ENCODE results near the gene PRSS12. TPM values are rescaled to one million over a fixed set of nuclear protein-coding genes. Genes with fewer than 3 reads are reported as not detected.
A peak's percentile ranks its signal among the peaks of the same experiment; 100 is the strongest.

The PRSS12 gene
- total and polyA plus RNA-seq, 9 donors, result 2.5 to 13.8 (median 6.5) TPM

DNA sequence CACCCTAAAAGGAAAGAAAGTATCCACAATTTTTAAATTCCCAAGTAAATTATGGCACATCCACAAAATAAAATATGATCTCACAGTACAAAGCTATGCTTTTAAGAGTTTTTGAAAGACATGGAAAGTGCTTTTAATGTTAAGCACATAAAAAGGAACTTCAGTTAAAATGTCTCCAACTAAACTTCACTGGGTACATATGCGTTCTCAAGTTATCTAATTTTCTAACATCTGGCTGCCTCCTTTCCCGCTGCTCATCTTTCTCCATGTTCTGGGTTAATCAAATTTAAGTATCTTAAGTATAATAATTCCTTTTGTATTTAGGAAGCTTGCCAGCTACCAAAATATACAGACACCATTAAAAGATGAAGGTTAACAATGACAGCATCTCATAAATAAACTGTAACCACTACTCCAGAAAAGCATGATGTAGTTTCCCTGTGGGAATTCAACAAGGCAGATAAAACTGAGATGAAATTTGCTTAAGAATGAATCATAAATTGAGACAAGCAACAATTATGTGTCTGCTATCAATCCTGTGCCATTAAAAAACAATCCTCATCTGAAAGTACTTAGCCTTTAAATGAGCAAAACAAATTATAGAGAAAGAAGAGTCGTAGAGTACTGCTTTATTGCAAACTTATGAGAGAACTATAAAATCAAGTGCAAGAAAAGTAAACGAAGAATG, 25.1 kb downstream of the PRSS12 start:
- peak; percentile 88 for DNase-seq
- no CpG with 5 or more reads among the region's 4 CpGs for WGBS (ENCODE audit: insufficient coverage)
- H3K27ac ChIP-seq (ENCODE audit: low read length), result no peak overlapping the region
- no peaks in the 10 kb centered on the region for H3K27me3 ChIP-seq (ENCODE audit: control insufficient read depth, insufficient read depth, low read length)
- no peak overlapping the region for H3K4me3 ChIP-seq (ENCODE audit: low read length)
- H3K4me1 ChIP-seq (ENCODE audit: control insufficient read depth, insufficient read depth, low read length), result no peaks in the 10 kb centered on the region
- H3K9me3 ChIP-seq (replicated peaks; ENCODE audit: control insufficient read depth, low read depth, low read length), result no peaks in the 10 kb centered on the region
- H3K36me3 ChIP-seq (ENCODE audit: control insufficient read depth, insufficient read depth, low read length), result no peaks in the 10 kb centered on the region

GRCh38 chr4:118326585-118326984, 26.2 kb downstream of the PRSS12 start:
- no peak for DNase-seq
- Histone ChIP-seq H3K27me3 (ENCODE audit: control insufficient read depth, insufficient read depth, low read length) (no peaks in the 10 kb centered on the region), H3K9me3 (replicated peaks; ENCODE audit: control insufficient read depth, low read depth, low read length) (no peaks in the 10 kb centered on the region), H3K27ac (ENCODE audit: low read length) (no peak overlapping the region), H3K4me3 (ENCODE audit: low read length) (no peak overlapping the region), H3K4me1 (ENCODE audit: control insufficient read depth, insufficient read depth, low read length) (no peaks in the 10 kb centered on the region), H3K36me3 (ENCODE audit: control insufficient read depth, insufficient read depth, low read length) (no peaks in the 10 kb centered on the region)
- WGBS (ENCODE audit: insufficient coverage), result no CpG with 5 or more reads among the region's 2 CpGs

DNA sequence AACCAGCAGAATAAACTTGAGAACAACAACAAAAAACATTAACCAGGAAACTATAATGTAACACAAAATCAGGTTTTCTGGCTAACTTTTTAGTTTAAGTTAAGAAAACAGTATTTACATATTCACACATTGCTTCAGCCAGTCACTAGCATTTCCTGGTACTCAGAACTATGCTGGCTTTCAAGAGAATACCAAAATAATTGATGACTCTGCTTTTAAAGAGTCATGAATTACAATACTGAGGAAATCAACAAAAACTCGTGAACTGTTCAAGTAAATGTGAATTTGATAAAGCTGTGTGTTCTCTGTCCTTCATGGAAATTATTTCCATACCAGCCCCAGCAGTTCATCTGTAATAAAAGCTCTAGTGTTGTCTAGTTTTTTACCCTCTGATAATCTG, 27.4 kb downstream of the PRSS12 start:
- no peak overlapping the region for H3K4me3 ChIP-seq (ENCODE audit: low read length)
- no peaks in the 10 kb centered on the region for H3K9me3 ChIP-seq (replicated peaks; ENCODE audit: control insufficient read depth, low read depth, low read length)
- H3K36me3 ChIP-seq (ENCODE audit: control insufficient read depth, insufficient read depth, low read length), result no peaks in the 10 kb centered on the region
- DNase-seq, result peak; percentile 25
- H3K4me1 ChIP-seq (ENCODE audit: control insufficient read depth, insufficient read depth, low read length), result no peaks in the 10 kb centered on the region
- WGBS (ENCODE audit: insufficient coverage), result no CpG with 5 or more reads among the region's 1 CpG
- H3K27ac ChIP-seq (ENCODE audit: low read length), result no peak overlapping the region
- no peaks in the 10 kb centered on the region for H3K27me3 ChIP-seq (ENCODE audit: control insufficient read depth, insufficient read depth, low read length)

- Histone ChIP-seq H3K4me1 (ENCODE audit: control insufficient read depth, insufficient read depth, low read length) (no peaks in the 10 kb centered on the region), H3K27me3 (ENCODE audit: control insufficient read depth, insufficient read depth, low read length) (no peaks in the 10 kb centered on the region), H3K27ac (ENCODE audit: low read length) (no peak overlapping the region), H3K36me3 (ENCODE audit: control insufficient read depth, insufficient read depth, low read length) (no peaks in the 10 kb centered on the region), H3K4me3 (ENCODE audit: low read length) (no peak overlapping the region), H3K9me3 (replicated peaks; ENCODE audit: control insufficient read depth, low read depth, low read length) (no peaks in the 10 kb centered on the region)
- peak; percentile 82 for DNase-seq
- WGBS (ENCODE audit: insufficient coverage), result no CpG with 5 or more reads among the region's 5 CpGs
Measured at GRCh38 chr4:118322831-118323502, 29.8 kb downstream of the PRSS12 start.

DNA sequence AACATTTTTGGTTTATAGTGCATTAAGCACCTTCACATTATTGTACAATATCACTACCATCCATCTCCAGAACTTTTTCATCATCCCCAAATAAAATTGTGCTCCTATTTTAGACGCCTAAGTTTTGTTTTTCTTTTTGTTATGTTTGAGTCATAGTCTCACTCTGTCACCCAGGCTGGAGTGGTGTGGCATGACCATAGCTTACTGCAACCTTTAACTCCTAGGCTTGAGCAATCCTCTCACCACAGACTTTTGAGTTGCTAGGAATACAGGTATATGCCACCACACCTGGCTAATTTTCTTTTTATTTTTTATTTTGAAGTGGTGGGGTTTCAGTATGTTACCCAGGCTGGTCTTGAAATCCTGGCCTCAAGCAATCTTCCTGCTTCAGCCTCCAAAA, 33.9 kb downstream of the PRSS12 start:
- Histone ChIP-seq H3K9me3 (replicated peaks; ENCODE audit: control insufficient read depth, low read depth, low read length) (no peaks in the 10 kb centered on the region), H3K36me3 (ENCODE audit: control insufficient read depth, insufficient read depth, low read length) (no peaks in the 10 kb centered on the region), H3K4me1 (ENCODE audit: control insufficient read depth, insufficient read depth, low read length) (no peaks in the 10 kb centered on the region), H3K4me3 (ENCODE audit: low read length) (no peak overlapping the region), H3K27ac (ENCODE audit: low read length) (no peak overlapping the region), H3K27me3 (ENCODE audit: control insufficient read depth, insufficient read depth, low read length) (no peaks in the 10 kb centered on the region)
- no peak for DNase-seq
- no CpG with 5 or more reads among the region's 1 CpG for WGBS (ENCODE audit: insufficient coverage)

- Histone ChIP-seq H3K36me3 (ENCODE audit: control insufficient read depth, insufficient read depth, low read length) (no peaks in the 10 kb centered on the region), H3K4me1 (ENCODE audit: control insufficient read depth, insufficient read depth, low read length) (no peaks in the 10 kb centered on the region), H3K9me3 (replicated peaks; ENCODE audit: control insufficient read depth, low read depth, low read length) (no peaks in the 10 kb centered on the region), H3K4me3 (ENCODE audit: low read length) (no peak overlapping the region), H3K27ac (ENCODE audit: low read length) (no peak overlapping the region), H3K27me3 (ENCODE audit: control insufficient read depth, insufficient read depth, low read length) (no peaks in the 10 kb centered on the region)
- no peak for DNase-seq
- WGBS (ENCODE audit: insufficient coverage), result no CpG with 5 or more reads among the region's 2 CpGs
Measured at GRCh38 chr4:118317691-118318090, 35.1 kb downstream of the PRSS12 start.

GRCh38 chr4:118314221-118314620, 38.6 kb downstream of the PRSS12 start:
- WGBS (ENCODE audit: insufficient coverage), result no CpG with 5 or more reads among the region's 2 CpGs
- no peaks in the 10 kb centered on the region for H3K4me1 ChIP-seq (ENCODE audit: control insufficient read depth, insufficient read depth, low read length)
- no peak for DNase-seq
- H3K4me3 ChIP-seq (ENCODE audit: low read length), result no peak overlapping the region
- no peaks in the 10 kb centered on the region for H3K9me3 ChIP-seq (replicated peaks; ENCODE audit: control insufficient read depth, low read depth, low read length)
- no peaks in the 10 kb centered on the region for H3K27me3 ChIP-seq (ENCODE audit: control insufficient read depth, insufficient read depth, low read length)
- no peaks in the 10 kb centered on the region for H3K36me3 ChIP-seq (ENCODE audit: control insufficient read depth, insufficient read depth, low read length)
- H3K27ac ChIP-seq (ENCODE audit: low read length), result no peak overlapping the region

DNA sequence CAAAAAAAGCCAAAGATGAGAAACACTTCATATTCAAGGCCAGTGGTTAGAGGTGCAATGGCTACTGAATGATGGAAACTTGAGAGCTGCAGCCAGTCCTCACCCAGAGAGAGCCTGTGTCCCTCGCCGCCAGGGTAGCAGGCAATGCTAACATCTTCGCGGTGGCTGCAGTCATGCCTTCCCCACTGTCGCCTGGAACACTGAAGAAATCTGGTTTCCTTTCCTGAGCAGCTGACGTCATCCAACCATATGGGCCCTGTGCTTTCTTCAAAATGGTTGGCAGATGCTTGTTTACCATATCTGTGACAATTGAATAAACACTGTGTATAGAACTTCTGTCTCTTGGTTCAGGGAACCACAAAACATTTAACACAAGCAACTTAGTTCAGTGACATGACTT, 39.7 kb downstream of the PRSS12 start:
- 57% methylated on average over 6 of the region's 6 CpGs for WGBS (ENCODE audit: insufficient coverage)
- Histone ChIP-seq H3K4me1 (ENCODE audit: control insufficient read depth, insufficient read depth, low read length) (no peaks in the 10 kb centered on the region), H3K27ac (ENCODE audit: low read length) (no peak overlapping the region), H3K4me3 (ENCODE audit: low read length) (no peak overlapping the region), H3K9me3 (replicated peaks; ENCODE audit: control insufficient read depth, low read depth, low read length) (no peaks in the 10 kb centered on the region), H3K27me3 (ENCODE audit: control insufficient read depth, insufficient read depth, low read length) (no peaks in the 10 kb centered on the region), H3K36me3 (ENCODE audit: control insufficient read depth, insufficient read depth, low read length) (no peaks in the 10 kb centered on the region)
- DNase-seq, result no peak

- no peaks in the 10 kb centered on the region for H3K36me3 ChIP-seq (ENCODE audit: control insufficient read depth, insufficient read depth, low read length)
- no peak overlapping the region for H3K4me3 ChIP-seq (ENCODE audit: low read length)
- 50% methylated on average over 1 of the region's 4 CpGs for WGBS (ENCODE audit: insufficient coverage)
- no peaks in the 10 kb centered on the region for H3K4me1 ChIP-seq (ENCODE audit: control insufficient read depth, insufficient read depth, low read length)
- no peak for DNase-seq
- H3K9me3 ChIP-seq (replicated peaks; ENCODE audit: control insufficient read depth, low read depth, low read length), result no peaks in the 10 kb centered on the region
- no peaks in the 10 kb centered on the region for H3K27me3 ChIP-seq (ENCODE audit: control insufficient read depth, insufficient read depth, low read length)
- no peak overlapping the region for H3K27ac ChIP-seq (ENCODE audit: low read length)
Measured at GRCh38 chr4:118308306-118309030, 44.3 kb downstream of the PRSS12 start.

- H3K9me3 ChIP-seq (replicated peaks; ENCODE audit: control insufficient read depth, low read depth, low read length), result no peaks in the 10 kb centered on the region
- WGBS (ENCODE audit: insufficient coverage), result 80% methylated on average over 1 of the region's 2 CpGs
- no peaks in the 10 kb centered on the region for H3K4me1 ChIP-seq (ENCODE audit: control insufficient read depth, insufficient read depth, low read length)
- H3K36me3 ChIP-seq (ENCODE audit: control insufficient read depth, insufficient read depth, low read length), result no peaks in the 10 kb centered on the region
- no peak overlapping the region for H3K27ac ChIP-seq (ENCODE audit: low read length)
- no peaks in the 10 kb centered on the region for H3K27me3 ChIP-seq (ENCODE audit: control insufficient read depth, insufficient read depth, low read length)
- no peak overlapping the region for H3K4me3 ChIP-seq (ENCODE audit: low read length)
- DNase-seq, result no peak
Measured at GRCh38 chr4:118307643-118308042, 45.2 kb downstream of the PRSS12 start.
